GM15510 (cell line): ENCODE measurements around the gene EAF1.

Experiments
- POLR2A ChIP-seq: IDR thresholded peaks from 3 replicates; pipeline ENCODE4 v1.6.1; 2011; ENCODE audit warnings: borderline replicate concordance; ENCODE audit not compliant: insufficient read length; ENCODE audit errors: extremely low read depth

EAF1 gene

GRCh38 chr3:15427182-15427880 lies at the start of gene EAF1, which contains the start of gene METTL6:
TSS of gene EAF1 (plus strand) at chr3:15427598. CDS start at chr3:15427780, 182 bp downstream.
TSS of gene METTL6 (minus strand) at chr3:15427544. CDS start at chr3:15426511, 1,033 bp downstream.
- peak; percentile 84 for TF ChIP-seq POLR2A

- TF ChIP-seq POLR2A = no peak
Observed at GRCh38 chr3:15377961-15378791, 49.2 kb upstream of the EAF1 start.

- no peak for TF ChIP-seq POLR2A
Observed at GRCh38 chr3:15380980-15381890, 46.2 kb upstream of the EAF1 start.

- no peak for TF ChIP-seq POLR2A
Observed at GRCh38 chr3:15382405-15382923, 44.9 kb upstream of the EAF1 start.

- TF ChIP-seq POLR2A = no peak
Observed at GRCh38 chr3:15384510-15385237, 42.7 kb upstream of the EAF1 start.

GRCh38 chr3:15385901-15386653 lies 41.3 kb upstream of the EAF1 start:
- no peak for TF ChIP-seq POLR2A

GRCh38 chr3:15387171-15387581 lies 40.2 kb upstream of the EAF1 start:
- TF ChIP-seq POLR2A = no peak

- no peak for TF ChIP-seq POLR2A
Observed at GRCh38 chr3:15387735-15388134, 39.7 kb upstream of the EAF1 start.

- no peak for TF ChIP-seq POLR2A
Observed at GRCh38 chr3:15390460-15390859, 36.9 kb upstream of the EAF1 start.

- TF ChIP-seq POLR2A = no peak
Observed at GRCh38 chr3:15391007-15391406, 36.4 kb upstream of the EAF1 start.

GRCh38 chr3:15399970-15400369 lies 27.4 kb upstream of the EAF1 start:
- TF ChIP-seq POLR2A = no peak

GRCh38 chr3:15401936-15402335 lies 25.5 kb upstream of the EAF1 start:
- TF ChIP-seq POLR2A = no peak

- no peak for TF ChIP-seq POLR2A
Observed at GRCh38 chr3:15403495-15403894, 23.9 kb upstream of the EAF1 start.
